Adipocyte (in vitro differentiated cells): ENCODE measurements around the gene ARL6IP4.

Experiments used
- DNase-seq: peaks from one replicate; pipeline ENCODE4 v3.0.0-alpha.2; 2015; ENCODE audit warnings: low read depth
- H3K27me3 ChIP-seq: replicated peaks from 2 replicates; pipeline ENCODE4 v1.7.0; 2013; ENCODE audit warnings: mild to moderate bottlenecking, low read length, moderate library complexity; ENCODE audit not compliant: control insufficient read depth, insufficient read depth
- H3K36me3 ChIP-seq: 2 replicates; pipeline ENCODE4 v1.7.0; 2013; ENCODE audit warnings: low read length, mild to moderate bottlenecking, moderate library complexity; ENCODE audit not compliant: control insufficient read depth, insufficient read depth, severe bottlenecking
- H3K4me1 ChIP-seq: 2 replicates; pipeline ENCODE4 v1.7.0; 2013; ENCODE audit warnings: mild to moderate bottlenecking, low read length, moderate library complexity; ENCODE audit not compliant: control insufficient read depth, insufficient read depth
- H3K4me3 ChIP-seq: 2 replicates; pipeline ENCODE4 v1.7.0; 2013; ENCODE audit warnings: mild to moderate bottlenecking, low read length, moderate library complexity
- H3K9ac ChIP-seq: 2 replicates; pipeline ENCODE4 v1.7.0; 2013; ENCODE audit warnings: mild to moderate bottlenecking, low read length, moderate library complexity
- H3K9me3 ChIP-seq: 2 replicates; pipeline ENCODE4 v1.7.0; 2013; ENCODE audit warnings: mild to moderate bottlenecking, low read length, moderate library complexity; ENCODE audit not compliant: control insufficient read depth

Gene ARL6IP4

DNA sequence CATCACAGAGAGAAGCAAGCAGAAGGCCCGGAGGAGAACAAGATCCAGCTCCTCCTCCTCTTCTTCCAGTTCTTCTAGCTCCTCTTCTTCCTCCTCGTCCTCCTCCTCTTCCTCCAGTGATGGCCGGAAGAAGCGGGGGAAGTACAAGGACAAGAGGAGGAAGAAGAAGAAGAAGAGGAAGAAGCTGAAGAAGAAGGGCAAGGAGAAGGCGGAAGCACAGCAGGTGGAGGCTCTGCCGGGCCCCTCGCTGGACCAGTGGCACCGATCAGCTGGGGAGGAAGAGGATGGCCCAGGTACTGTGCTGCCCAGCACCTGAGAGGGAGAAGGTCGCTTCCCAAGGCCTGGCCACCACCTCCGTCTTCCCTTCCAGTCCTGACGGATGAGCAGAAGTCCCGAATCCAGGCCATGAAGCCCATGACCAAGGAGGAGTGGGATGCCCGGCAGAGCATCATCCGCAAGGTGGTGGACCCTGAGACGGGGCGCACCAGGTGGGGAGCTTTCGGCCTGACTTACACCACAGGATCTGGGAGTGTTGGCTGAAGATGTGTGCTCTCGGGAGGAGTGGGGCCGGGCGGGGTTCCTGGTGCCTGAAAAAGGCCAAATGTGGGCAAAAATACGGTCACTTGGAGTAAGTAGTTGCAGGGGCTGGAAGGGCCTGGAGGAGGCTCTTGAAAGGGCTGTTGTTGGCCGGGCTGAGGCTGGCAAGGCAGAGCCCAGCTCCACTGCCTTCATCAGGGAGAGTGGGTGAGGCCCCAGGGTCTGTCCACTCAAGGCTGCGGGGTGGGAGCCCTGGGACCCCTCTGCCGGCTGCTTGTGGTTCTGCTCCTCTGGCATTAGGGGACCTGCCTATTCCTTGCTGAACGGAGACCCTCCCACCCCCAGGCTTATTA lies 1.4 kb downstream of the ARL6IP4 start:
- DNase-seq = no peak
- Histone ChIP-seq H3K27me3 (no peaks in the 10 kb centered on the region), H3K36me3 (peaks cover 5% of the 10 kb centered on the region), H3K9me3 (no peaks in the 10 kb centered on the region), H3K9ac (peak overlapping the region; percentile 97), H3K4me1 (peaks cover 49% of the 10 kb centered on the region), H3K4me3 (peak overlapping the region; percentile 96)

DNA sequence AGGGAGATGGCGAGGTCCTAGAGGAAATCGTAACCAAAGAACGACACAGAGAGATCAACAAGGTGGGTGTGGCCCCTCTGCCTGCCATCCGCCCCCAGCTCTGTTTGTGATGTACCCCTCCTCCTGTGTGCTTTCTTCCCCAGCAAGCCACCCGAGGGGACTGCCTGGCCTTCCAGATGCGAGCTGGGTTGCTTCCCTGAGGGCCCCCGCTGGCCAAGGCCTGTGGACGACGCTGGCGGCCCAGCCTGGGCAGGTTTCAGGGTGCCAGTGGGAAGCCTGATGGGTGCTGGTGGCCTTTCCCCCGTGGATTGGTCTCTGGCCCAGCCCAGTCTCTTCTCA lies 2.0 kb downstream of the ARL6IP4 start:
- peaks cover 6% of the 10 kb centered on the region for H3K36me3 ChIP-seq
- no peak for DNase-seq
- H3K27me3 ChIP-seq = no peaks in the 10 kb centered on the region
- peak overlapping the region; percentile 97 for H3K9ac ChIP-seq
- no peaks in the 10 kb centered on the region for H3K9me3 ChIP-seq
- H3K4me1 ChIP-seq = peaks cover 46% of the 10 kb centered on the region
- peak overlapping the region; percentile 96 for H3K4me3 ChIP-seq

GRCh38 chr12:122982963-122983788 lies 2.7 kb downstream of the ARL6IP4 start:
- H3K4me1 ChIP-seq = peaks cover 46% of the 10 kb centered on the region
- H3K36me3 ChIP-seq = peaks cover 12% of the 10 kb centered on the region
- DNase-seq = no peak
- no peaks in the 10 kb centered on the region for H3K27me3 ChIP-seq
- H3K9me3 ChIP-seq = no peaks in the 10 kb centered on the region
- H3K9ac ChIP-seq = peak overlapping the region; percentile 97
- H3K4me3 ChIP-seq = peak overlapping the region; percentile 96

- peaks cover 46% of the 10 kb centered on the region for H3K4me1 ChIP-seq
- H3K9me3 ChIP-seq = no peaks in the 10 kb centered on the region
- peaks cover 12% of the 10 kb centered on the region for H3K36me3 ChIP-seq
- H3K9ac ChIP-seq = peak overlapping the region; percentile 76
- H3K27me3 ChIP-seq = no peaks in the 10 kb centered on the region
- no peak for DNase-seq
- peak overlapping the region; percentile 56 for H3K4me3 ChIP-seq
Measured at GRCh38 chr12:122983789-122984515, 3.5 kb downstream of the ARL6IP4 start.

DNA sequence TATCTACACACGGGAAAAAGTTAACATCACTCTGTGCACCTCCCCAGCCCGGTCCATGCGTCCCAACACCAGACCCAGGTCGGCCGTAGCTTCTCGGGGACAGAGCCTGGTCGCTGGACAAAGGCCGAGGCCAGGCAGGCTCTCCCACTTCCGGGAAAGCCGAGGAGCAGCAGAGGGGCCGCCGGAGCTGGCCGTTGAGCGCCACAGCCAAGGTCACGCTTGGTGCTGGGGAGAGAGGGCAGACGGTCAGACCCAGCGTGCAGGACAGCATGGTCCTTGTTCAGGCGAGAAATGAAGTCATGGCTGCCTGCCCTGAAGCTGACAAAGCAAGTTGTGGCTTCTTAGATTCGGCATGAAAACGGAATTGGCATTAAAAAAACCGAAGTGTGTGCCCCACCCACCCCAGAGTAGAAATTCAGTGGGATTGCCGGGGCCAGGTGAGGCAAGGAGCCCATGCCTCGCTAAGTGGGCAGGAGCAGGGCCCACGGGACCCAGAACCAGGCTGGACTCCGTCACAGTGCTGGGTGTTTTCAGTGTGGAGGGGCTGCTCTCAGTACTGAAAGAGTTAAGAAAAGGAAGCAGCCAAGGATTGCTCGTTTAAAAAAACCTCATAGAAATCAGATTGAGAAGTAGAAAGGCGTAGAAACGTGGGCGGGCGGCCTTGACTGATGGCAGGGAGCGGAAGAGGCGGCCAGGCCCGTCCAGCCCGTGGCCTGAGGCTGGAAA lies 4.3 kb downstream of the ARL6IP4 start:
- H3K4me1 ChIP-seq = peaks cover 40% of the 10 kb centered on the region
- peaks cover 12% of the 10 kb centered on the region for H3K36me3 ChIP-seq
- H3K9ac ChIP-seq = peak overlapping the region; percentile 76
- H3K27me3 ChIP-seq = no peaks in the 10 kb centered on the region
- no peaks in the 10 kb centered on the region for H3K9me3 ChIP-seq
- peak overlapping the region; percentile 56 for H3K4me3 ChIP-seq
- DNase-seq = no peak

GRCh38 chr12:122985338-122986257 lies 5.1 kb downstream of the ARL6IP4 start:
- Histone ChIP-seq H3K36me3 (peaks cover 12% of the 10 kb centered on the region), H3K9me3 (no peaks in the 10 kb centered on the region), H3K27me3 (no peaks in the 10 kb centered on the region), H3K4me3 (no peak overlapping the region), H3K9ac (peak overlapping the region; percentile 76), H3K4me1 (peaks cover 36% of the 10 kb centered on the region)
- no peak for DNase-seq

GRCh38 chr12:122986258-122986871 lies 5.9 kb downstream of the ARL6IP4 start:
- H3K4me1 ChIP-seq = peaks cover 35% of the 10 kb centered on the region
- H3K9ac ChIP-seq = no peak overlapping the region
- no peak for DNase-seq

GRCh38 chr12:122987086-122987951 lies 6.8 kb downstream of the ARL6IP4 start:
- Histone ChIP-seq H3K27me3 (no peaks in the 10 kb centered on the region), H3K9me3 (no peaks in the 10 kb centered on the region), H3K36me3 (peaks cover 12% of the 10 kb centered on the region), H3K4me1 (peaks cover 25% of the 10 kb centered on the region), H3K4me3 (no peak overlapping the region), H3K9ac (no peak overlapping the region)
- DNase-seq = no peak

More at GRCh38 chr12:122986258-122986871, 5.9 kb downstream of the ARL6IP4 start:
- no peaks in the 10 kb centered on the region for H3K27me3 ChIP-seq
- no peak overlapping the region for H3K4me3 ChIP-seq
- H3K36me3 ChIP-seq = peaks cover 12% of the 10 kb centered on the region
- no peaks in the 10 kb centered on the region for H3K9me3 ChIP-seq

- Histone ChIP-seq H3K4me1 (peaks cover 19% of the 10 kb centered on the region), H3K36me3 (peaks cover 12% of the 10 kb centered on the region), H3K9ac (no peak overlapping the region), H3K9me3 (no peaks in the 10 kb centered on the region), H3K4me3 (no peak overlapping the region), H3K27me3 (no peaks in the 10 kb centered on the region)
- DNase-seq = no peak
Measured at GRCh38 chr12:122988036-122988435, 7.6 kb downstream of the ARL6IP4 start.
